IgD-negative memory B cell (primary cell): Measurements from ENCODE around the gene TUBA8. TPM values are rescaled to one million over a fixed set of nuclear protein-coding genes. Genes with fewer than 3 reads are reported as not detected.
A peak's percentile ranks its signal among the peaks of the same experiment; 100 is the strongest.
"Not testable (repeated sequence)": the region's sequence is repeated elsewhere in the genome, so short reads cannot be mapped to it uniquely, and the experiment has no call there.

ENCODE experiments used
- H3K27ac Mint-ChIP-seq, 3 donors: one replicate each; pipeline ENCODE4 v1.8.0; 2020 to 2022; ENCODE audit warnings: mild to moderate bottlenecking in 3 of 3, mixed read lengths in 3 of 3, moderate library complexity in 1 of 3
- H3K27me3 Mint-ChIP-seq: one replicate; pipeline ENCODE4 v1.8.0; 2021; ENCODE audit warnings: mixed read lengths
- H3K36me3 Mint-ChIP-seq: one replicate; pipeline ENCODE4 v1.8.0; 2020; ENCODE audit warnings: mild to moderate bottlenecking, mixed read lengths
- H3K4me1 Mint-ChIP-seq, 3 donors: one replicate each; pipeline ENCODE4 v1.8.0; 2020 to 2022; ENCODE audit warnings: mixed read lengths in 3 of 3, mild to moderate bottlenecking in 1 of 3
- H3K4me3 Mint-ChIP-seq, 4 donors: one replicate each; pipeline ENCODE4 v1.8.0; 2020 to 2022; ENCODE audit warnings: mild to moderate bottlenecking in 4 of 4, mixed read lengths in 4 of 4, moderate library complexity in 3 of 4
- H3K9me3 Mint-ChIP-seq, 3 donors: one replicate each; pipeline ENCODE4 v1.8.0; 2020 to 2021; ENCODE audit warnings: mixed read lengths in 3 of 3, mild to moderate bottlenecking in 1 of 3
- polyA plus RNA-seq: library from polyadenylated mRNA; unstranded; fragments of 300-500 nt; fragmentation: Illumina TruSeq; gene quantifications from one replicate; pipeline ENCODE4 v1.2.3, GENCODE V29; 2021

TUBA8 gene
- polyA plus RNA-seq, 1 donor from 2014 or later = 2.8 TPM

DNA sequence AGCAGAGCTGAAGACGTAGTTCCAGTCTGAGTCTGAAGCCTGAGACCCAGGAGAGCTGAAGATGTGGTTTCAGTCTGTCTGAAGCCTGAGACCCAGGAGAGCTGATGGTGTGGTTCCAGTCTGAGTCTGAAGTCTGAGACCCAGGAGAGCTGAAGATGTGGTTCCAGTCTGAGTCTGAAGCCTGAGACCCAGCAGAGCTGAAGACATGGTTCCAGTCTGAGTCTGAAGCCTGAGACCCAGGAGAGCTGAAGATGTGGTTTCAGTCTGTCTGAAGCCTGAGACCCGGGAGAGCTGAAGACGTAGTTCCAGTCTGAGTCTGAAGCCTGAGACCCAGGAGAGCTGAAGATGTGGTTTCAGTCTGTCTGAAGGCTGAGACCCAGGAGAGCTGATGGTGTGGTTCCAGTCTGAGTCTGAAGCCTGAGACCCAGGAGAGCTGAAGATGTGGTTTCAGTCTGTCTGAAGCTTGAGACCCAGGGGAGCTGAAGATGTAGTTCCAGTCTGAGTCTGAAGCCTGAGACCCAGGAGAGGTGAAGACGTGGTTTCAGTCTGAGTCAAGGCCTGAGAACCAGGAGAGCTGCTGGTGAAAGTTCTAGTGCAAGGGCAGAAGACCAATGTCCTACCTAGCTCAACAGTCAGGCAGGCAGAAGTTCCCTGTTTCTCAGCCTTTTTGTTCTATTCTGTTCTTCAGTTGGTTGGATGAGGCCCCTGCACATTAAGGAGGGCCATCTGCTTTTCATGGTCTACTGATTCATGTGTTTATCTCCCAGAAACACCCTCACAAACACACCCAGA lies 3.9 kb upstream of the TUBA8 start:
- not testable (repeated sequence) for H3K27ac Mint-ChIP-seq, H3K9me3 Mint-ChIP-seq
- peaks cover 28% of the 10 kb centered on the region for H3K27me3 Mint-ChIP-seq

DNA sequence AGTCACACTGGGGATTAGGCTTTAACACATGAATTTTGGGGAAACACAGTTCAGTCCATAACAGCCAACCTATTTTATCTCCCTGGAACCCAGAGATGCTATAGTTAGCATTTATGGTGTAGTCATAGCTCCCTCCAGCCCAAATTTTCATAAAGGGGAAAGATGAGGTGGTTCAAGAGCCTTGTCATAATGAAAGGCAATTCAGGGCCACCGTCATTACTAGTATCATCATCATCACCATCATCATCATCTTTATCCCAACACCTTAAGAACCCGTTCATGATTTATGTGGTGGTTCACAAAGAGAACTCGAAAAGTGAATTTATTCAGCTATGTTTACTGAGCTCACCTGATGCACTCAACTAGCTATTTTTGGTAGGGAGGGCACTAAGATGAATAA lies 2.4 kb upstream of the TUBA8 start:
- H3K36me3 Mint-ChIP-seq = peaks cover 4% of the 10 kb centered on the region
- peaks cover 8 to 23% (median 14%) of the 10 kb centered on the region in 3 donors for H3K4me1 Mint-ChIP-seq
- no peak overlapping the region for H3K27ac Mint-ChIP-seq
- no peak overlapping the region for H3K4me3 Mint-ChIP-seq
- H3K27me3 Mint-ChIP-seq = peaks cover 26% of the 10 kb centered on the region
- H3K9me3 Mint-ChIP-seq = peaks cover 0 to 6% (median 2%) of the 10 kb centered on the region in 3 donors

More for the DNA sequence above, 3.9 kb upstream of the TUBA8 start:
- not testable (repeated sequence) for H3K4me3 Mint-ChIP-seq
- Mint-ChIP-seq H3K4me1 (peaks cover 8 to 23% (median 14%) of the 10 kb centered on the region in 3 donors), H3K36me3 (peaks cover 10% of the 10 kb centered on the region)

DNA sequence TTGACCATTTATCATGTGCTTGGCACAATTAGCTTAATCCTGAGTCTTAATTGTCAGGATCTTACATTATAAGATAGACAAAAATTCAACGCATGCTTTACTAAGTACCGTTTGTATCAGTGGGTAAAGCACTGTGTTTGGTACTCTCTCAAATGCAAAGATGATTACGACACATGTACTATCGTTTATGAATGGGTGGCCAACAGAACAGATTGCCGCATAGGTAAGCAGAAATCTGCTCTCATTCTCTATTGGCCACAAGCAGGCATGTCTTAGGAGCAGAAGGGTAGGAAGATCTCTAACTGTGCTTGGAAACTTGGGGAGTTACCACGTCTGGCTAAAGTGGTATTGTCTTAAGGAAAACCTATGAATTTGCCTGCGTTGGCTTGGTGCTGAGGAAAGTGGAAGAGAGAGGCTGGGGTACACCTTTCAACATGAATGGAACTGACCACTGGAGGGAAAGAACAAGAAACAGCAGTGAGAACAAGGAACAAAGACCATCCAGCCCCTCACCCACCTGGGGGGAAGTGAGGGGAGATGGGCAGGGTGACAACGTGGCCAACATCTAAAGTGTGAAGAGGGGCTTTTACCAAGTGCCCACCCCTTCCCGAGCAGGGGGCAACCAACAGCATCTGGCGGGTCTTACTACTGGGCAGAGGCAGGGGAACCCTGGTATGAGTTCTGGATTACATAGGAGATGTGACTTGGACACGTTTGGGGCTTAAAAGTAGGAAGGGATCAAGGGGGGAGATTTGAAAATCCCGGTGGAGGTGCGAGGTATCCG lies 1.0 kb upstream of the TUBA8 start:
- H3K9me3 Mint-ChIP-seq = peaks cover 0 to 6% (median 2%) of the 10 kb centered on the region in 3 donors
- H3K4me3 Mint-ChIP-seq = peak overlapping the region; percentile 14 to 84 (median 70)
- H3K27ac Mint-ChIP-seq = no peak overlapping the region
- H3K27me3 Mint-ChIP-seq = peaks cover 23% of the 10 kb centered on the region
- H3K36me3 Mint-ChIP-seq = peaks cover 3% of the 10 kb centered on the region
- H3K4me1 Mint-ChIP-seq = peaks cover 9 to 19% (median 18%) of the 10 kb centered on the region in 3 donors

DNA sequence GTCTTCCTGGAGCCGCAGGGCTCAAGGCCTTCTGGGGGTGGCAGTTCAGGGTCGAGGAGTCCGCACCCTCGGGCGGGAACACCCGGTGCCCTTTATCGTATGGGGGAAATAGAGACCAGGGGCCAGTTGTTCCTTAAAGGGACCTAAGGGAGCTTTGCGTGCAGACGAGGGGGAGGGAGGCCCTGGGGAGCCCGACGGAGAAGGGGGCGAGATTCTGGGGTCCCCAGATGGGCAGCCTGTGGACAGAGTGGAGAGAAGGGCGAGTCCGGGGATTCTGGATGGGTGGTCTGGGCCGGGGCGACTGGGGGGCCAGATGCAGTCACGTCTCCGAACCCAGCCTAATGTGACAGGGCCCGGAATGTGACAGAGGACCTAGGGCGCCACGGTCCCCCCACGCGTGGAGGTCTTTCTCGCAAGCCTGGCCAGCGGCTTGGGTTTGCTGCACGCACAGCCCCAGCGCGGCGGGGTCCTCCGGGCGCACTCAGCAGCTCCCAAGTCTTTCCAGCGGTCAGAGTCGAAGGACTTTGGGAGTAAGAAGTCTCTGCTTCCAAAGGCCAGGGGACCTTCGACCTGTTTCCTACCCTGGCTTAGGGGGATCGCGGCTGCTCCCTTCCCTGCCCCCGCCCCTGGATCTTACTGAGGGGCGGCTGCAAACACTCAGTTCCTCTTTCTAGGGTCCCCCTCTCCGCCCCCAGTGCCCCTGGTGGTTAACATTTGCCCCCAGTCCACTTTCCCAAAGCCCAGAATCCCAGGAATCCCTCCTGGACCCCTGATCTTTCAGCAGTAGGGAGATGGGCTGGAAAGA lies 547 bp downstream of the TUBA8 start:
- peaks cover 0 to 6% (median 2%) of the 10 kb centered on the region in 3 donors for H3K9me3 Mint-ChIP-seq
- H3K4me3 Mint-ChIP-seq = peak overlapping the region in 3 of 4 donors; percentile 52 to 65 (median 60)
- H3K4me1 Mint-ChIP-seq = peaks cover 7 to 13% (median 13%) of the 10 kb centered on the region in 3 donors
- no peak overlapping the region for H3K27ac Mint-ChIP-seq
- peaks cover 20% of the 10 kb centered on the region for H3K27me3 Mint-ChIP-seq
- H3K36me3 Mint-ChIP-seq = peaks cover 3% of the 10 kb centered on the region

DNA sequence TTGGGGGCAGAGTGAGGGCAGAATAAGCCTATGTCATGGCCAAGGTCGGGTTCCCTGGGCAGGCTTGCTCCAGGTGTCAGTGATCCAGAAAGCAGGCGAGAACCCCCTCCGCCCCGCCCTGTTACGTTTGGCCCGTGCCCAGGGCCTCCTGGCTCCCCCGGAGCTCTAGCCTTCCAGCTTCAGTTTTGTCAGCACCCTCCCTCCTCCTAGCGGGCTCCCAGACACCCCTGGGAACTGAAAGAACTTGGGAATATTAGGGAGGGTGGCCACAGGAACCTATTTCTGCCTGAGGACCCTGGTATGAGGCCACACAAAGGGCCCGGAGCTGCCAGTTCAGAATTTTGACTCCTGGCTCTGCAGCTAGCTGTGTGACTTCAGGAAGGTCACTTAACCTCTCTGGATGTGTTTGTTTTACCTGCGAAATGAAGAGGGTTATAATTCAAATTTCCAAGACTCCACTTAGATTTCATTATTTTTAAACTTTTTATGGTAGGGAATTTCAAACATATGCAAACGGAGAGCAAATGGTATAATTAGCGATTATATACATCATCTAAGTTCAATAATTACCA lies 1.2 kb downstream of the TUBA8 start:
- Mint-ChIP-seq H3K27ac (no peak overlapping the region), H3K4me1 (peaks cover 7 to 13% (median 13%) of the 10 kb centered on the region in 3 donors), H3K27me3 (peaks cover 20% of the 10 kb centered on the region), H3K4me3 (peak overlapping the region in 1 of 4 donors; percentile 65), H3K9me3 (peaks cover 0 to 4% (median 2%) of the 10 kb centered on the region in 3 donors), H3K36me3 (peaks cover 3% of the 10 kb centered on the region)

DNA sequence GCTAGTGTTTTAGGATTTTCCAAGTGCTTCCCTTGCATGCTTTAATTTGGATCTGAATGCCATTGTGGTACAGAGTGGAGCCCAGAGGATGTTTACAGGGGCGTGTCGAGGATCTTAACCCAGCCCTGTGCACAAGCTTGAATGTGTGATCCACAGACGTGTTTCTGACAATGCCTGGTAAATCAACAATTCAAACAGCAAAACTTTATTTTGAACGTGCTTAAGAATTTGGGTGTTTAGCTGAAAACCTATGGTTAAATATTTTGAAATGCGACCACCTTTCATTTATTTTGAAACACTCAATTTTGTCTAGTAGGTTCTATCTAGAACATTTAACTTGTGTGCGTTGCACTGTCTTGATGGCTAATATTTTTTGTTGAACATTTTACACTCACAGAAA lies 1.8 kb downstream of the TUBA8 start:
- Mint-ChIP-seq H3K36me3 (no peaks in the 10 kb centered on the region), H3K27me3 (peaks cover 15% of the 10 kb centered on the region), H3K9me3 (peaks cover 0 to 3% (median 0%) of the 10 kb centered on the region in 3 donors), H3K4me3 (no peak overlapping the region), H3K27ac (no peak overlapping the region), H3K4me1 (peaks cover 7 to 13% (median 13%) of the 10 kb centered on the region in 3 donors)

DNA sequence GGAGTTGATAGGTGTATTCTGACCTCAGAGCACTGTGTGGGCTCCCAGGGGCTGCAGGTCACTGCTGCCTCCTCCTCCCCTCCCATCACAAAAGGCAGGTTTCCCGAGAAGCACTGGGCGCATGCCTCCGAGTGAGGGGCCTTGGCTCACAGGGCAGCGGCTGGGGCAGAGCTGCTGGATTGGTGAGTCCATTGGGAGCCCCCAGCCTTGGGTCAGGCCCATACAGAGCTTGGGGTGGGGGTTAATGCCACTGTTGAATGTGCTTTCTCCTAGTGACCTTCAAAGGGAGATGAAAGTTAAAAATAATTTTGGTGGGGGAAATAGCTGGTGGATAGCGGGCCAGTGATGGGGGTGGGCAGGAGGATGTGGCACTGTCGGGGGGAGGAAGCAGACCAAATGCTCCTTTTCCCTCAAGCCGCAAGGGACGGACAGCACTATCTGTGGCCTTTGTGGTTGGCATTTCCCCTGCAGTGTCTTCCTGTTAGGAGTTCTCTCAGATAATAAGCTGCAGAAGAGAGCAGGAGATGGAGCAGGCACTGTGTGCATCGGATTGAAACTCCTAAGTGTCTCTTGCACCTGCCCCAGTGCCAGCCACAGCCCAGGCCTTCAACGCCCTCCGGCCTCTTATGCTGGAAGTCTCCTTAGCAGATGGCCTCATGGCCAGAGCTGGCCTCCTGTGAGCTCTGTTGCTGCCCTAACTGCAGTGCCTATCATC lies 3.2 kb downstream of the TUBA8 start:
- peak overlapping the region in 1 of 4 donors; percentile 51 for H3K4me3 Mint-ChIP-seq
- H3K36me3 Mint-ChIP-seq = no peaks in the 10 kb centered on the region
- no peaks in the 10 kb centered on the region for H3K9me3 Mint-ChIP-seq
- peaks cover 11% of the 10 kb centered on the region for H3K27me3 Mint-ChIP-seq
- H3K27ac Mint-ChIP-seq = no peak overlapping the region
- peaks cover 7 to 13% (median 13%) of the 10 kb centered on the region in 3 donors for H3K4me1 Mint-ChIP-seq

DNA sequence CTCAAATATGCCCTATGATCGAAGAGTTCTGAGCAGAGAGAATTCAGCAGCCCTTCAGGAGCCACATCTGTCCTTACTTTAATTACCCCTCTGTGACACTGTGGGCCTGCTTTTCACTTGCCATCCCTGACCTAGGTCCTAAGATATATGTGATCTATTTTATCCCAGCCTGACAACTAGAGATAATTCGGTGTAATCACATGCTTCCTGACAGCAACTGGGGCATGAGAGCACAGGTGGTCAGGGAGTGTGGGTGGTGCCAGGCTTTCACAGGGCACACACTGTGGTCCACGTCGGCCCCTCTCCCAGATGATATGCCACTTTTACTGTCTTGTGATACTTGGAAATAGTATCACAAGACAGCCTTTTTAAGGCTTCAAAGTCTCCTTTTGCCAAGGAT lies 3.9 kb downstream of the TUBA8 start:
- Mint-ChIP-seq H3K27ac (no peak overlapping the region), H3K4me1 (peaks cover 7 to 10% (median 10%) of the 10 kb centered on the region in 3 donors), H3K36me3 (no peaks in the 10 kb centered on the region), H3K27me3 (peaks cover 11% of the 10 kb centered on the region), H3K9me3 (no peaks in the 10 kb centered on the region), H3K4me3 (no peak overlapping the region)

DNA sequence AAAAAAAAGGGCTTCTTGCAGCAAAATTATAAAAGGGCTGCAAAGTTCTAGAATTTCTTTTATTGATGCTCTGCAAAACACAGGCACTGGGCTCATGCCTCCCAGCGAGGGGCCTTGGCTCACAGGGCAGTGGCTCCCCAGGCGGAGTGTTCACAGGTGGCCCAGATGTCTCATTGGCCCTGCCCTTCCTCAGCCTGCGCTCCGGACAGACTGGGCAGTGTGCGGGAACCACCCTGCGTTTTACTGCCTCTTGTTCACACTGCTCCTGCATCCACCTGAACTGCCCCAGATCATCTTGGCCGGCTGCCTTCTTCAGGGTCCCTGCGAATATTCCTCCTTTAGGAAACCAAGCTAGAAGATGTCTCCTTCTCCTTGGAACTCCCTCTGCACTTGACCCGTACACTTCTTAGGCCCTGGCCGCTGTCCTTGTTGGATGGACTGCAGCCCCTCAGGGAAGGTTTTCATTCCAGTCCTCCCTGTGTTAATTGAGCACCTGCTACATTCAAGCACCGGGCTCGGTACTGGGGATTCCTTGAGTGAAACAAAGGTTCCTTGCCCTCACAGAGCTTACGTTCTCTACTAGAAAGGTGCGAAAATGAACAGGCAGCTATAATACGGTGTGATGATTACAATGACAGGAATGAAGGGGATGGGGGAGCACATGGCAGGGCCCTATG lies 4.5 kb downstream of the TUBA8 start:
- Mint-ChIP-seq H3K4me3 (no peak overlapping the region), H3K9me3 (no peaks in the 10 kb centered on the region), H3K36me3 (peaks cover 1% of the 10 kb centered on the region), H3K27me3 (peaks cover 4% of the 10 kb centered on the region), H3K4me1 (peaks cover 4 to 6% (median 5%) of the 10 kb centered on the region in 3 donors), H3K27ac (no peak overlapping the region)

DNA sequence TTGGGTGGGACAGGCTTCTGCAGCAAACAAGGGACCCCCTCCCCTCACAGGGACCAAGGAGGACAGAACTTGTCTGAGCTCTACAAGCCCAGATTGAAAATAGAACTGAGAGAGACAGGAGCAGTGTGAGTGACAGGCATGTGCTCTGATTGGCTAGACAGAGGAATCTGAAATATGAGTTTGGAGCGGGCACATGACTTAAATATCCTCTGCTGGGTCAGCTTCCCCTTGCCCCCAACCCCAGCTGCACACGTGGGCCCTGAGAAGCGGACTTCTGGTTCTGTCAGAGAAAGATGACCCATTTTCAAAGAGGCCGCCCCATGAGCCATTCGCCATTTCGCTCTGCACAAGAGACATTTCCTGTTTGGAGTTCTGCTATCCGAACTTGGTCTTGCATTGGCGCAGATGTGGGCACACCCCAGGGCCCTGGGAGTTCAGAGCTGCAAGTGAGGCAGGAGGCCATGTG lies 5.3 kb downstream of the TUBA8 start:
- peaks cover 3 to 6% (median 5%) of the 10 kb centered on the region in 3 donors for H3K4me1 Mint-ChIP-seq
- H3K27ac Mint-ChIP-seq = no peak overlapping the region

DNA sequence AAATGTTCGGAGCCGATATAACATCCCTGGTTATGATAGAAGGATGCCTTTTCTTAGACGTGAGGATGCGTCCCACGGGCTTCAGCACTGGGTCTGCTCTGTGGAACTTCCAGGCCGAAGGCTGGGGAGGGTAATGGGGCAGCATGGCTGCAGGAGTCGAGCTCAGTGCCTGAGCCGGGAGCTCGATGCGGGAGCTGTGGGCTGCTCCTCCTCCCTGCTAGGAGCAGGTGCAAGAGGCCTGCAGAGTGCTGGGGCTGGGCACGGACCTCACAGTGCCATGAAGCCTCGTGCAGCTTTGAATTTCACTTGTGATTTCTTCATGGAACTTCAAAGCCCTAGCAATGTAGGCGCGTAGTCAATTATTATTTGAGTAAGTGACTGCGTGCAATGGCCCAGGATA lies 6.0 kb downstream of the TUBA8 start:
- Mint-ChIP-seq H3K9me3 (no peaks in the 10 kb centered on the region), H3K27ac (no peak overlapping the region), H3K36me3 (peaks cover 4% of the 10 kb centered on the region), H3K4me3 (no peak overlapping the region), H3K4me1 (peaks cover 3 to 6% (median 5%) of the 10 kb centered on the region in 3 donors), H3K27me3 (no peaks in the 10 kb centered on the region)

More for the DNA sequence above, 5.3 kb downstream of the TUBA8 start:
- H3K36me3 Mint-ChIP-seq = peaks cover 4% of the 10 kb centered on the region
- no peaks in the 10 kb centered on the region for H3K9me3 Mint-ChIP-seq
- no peak overlapping the region for H3K4me3 Mint-ChIP-seq
- peaks cover 2% of the 10 kb centered on the region for H3K27me3 Mint-ChIP-seq

DNA sequence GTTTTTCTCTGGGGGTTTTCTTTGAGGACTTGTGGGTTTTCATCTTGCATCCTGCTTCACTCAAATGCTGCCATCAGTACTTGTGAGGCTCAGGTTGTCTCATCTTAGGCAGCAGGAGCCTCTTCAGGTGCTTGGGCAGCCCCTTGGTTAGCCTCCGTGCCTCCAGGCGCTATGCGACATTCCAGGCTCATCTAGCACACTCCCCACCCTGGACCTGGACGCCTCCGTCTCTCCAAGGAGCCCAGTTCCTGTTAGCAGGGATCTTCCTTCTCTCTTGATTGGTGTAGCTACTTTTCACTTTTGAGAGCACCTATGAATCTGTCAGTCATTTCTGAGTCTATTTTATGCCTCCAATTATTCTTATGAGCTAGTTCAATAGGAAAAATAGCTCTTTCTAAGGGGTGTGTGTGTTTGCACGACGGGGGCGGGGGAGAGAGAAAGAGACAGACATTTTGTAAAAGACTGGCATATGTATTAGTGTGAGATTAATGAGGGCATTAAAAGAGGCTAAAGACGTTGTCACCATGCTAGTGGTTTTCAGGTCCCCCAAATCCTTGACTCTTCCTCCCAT lies 7.8 kb downstream of the TUBA8 start:
- H3K27me3 Mint-ChIP-seq = no peaks in the 10 kb centered on the region
- H3K4me3 Mint-ChIP-seq = no peak overlapping the region
- no peaks in the 10 kb centered on the region for H3K9me3 Mint-ChIP-seq

More for the DNA sequence above, 7.8 kb downstream of the TUBA8 start:
- Mint-ChIP-seq H3K36me3 (peaks cover 4% of the 10 kb centered on the region), H3K27ac (no peak overlapping the region), H3K4me1 (peaks cover 3 to 6% (median 5%) of the 10 kb centered on the region in 3 donors)
